GM19099 (cell line): ENCODE measurements around the gene PEX3.

Experiments used
- POLR2A ChIP-seq: IDR thresholded peaks from 3 replicates; pipeline ENCODE4 v1.6.1; 2011; ENCODE audit warnings: low read depth; ENCODE audit not compliant: insufficient read length; ENCODE audit errors: extremely low read depth

The PEX3 gene

DNA sequence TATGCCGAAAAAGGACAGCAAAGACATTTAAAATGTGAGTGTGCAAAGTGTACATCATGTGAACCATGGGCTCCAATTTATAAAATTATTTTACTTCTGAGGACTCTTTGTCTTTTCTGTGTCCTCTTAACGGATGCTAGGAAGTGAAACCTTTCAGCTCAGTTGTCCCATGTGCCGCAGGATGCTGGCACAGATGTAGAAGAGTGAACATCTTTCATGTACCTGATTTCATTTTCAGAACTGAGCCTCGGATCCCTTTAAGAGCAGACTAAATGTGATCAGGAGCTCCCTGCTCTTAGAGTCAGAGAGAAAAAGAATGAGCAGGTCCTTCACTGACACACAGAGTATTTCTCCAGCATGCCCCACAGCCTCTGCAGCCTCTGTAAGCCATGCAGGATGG, 88.5 kb downstream of the PEX3 start:
- no peak for TF ChIP-seq POLR2A

GRCh38 chr6:143539734-143540133, 89.1 kb downstream of the PEX3 start:
- TF ChIP-seq POLR2A, result no peak

DNA sequence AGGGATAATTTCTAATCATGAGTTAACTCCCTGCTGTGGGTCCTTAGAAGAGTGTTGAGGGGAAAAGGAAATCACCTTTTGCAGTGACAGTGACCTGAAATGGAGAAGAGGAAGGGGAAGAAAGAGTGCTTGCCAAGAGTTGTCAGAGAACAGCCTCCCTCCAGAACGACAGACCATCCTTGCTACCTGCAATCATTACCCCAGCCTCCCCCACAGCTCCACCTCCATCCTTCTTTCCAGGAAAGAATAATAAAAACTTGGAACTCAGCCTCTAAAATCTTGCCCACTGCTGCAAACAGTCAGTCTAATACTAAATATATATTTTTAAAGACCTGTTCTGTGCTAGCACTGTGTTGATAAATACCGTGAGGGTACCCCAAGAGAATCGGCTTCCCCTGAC, 89.6 kb downstream of the PEX3 start:
- no peak for TF ChIP-seq POLR2A
